H1 (cell line): ENCODE results near the gene CAPZB. TPM values are rescaled to one million over a fixed set of nuclear protein-coding genes. Genes with fewer than 3 reads are reported as not detected.
"Not testable (repeated sequence)": the region's sequence is repeated elsewhere in the genome, so short reads cannot be mapped to it uniquely, and the experiment has no call there.

Source experiments
- CTCF ChIA-PET: fragments of 300-600 bp; sonication (Branson Sonifier 250); formaldehyde crosslinking; loops from one replicate; lab custom pipeline; 2021; ENCODE audit not compliant: partially characterized antibody; lab: Charles Lee
- POLR2A ChIA-PET: fragments of 300-600 bp; sonication (Branson Sonifier 250); formaldehyde crosslinking; loops from one replicate; lab custom pipeline; 2021; ENCODE audit warnings: inconsistent platforms; ENCODE audit not compliant: partially characterized antibody; lab: Charles Lee
- DNase-seq, 2 experiments: peaks; one replicate each; pipeline versions ENCODE4 v3.0.0 to v3.0.0-alpha.2; 2010 to 2022; ENCODE audit warnings: low spot score in 2 of 2, low read depth in 1 of 2, mixed read lengths in 1 of 2
- FAIRE-seq: peaks from 2 replicates; lab custom pipeline; 2011; peaks lifted over from hg19 to GRCh38; lab: Jason Lieb, UNC
- H2AFZ ChIP-seq: 2 replicates; pipeline ENCODE4 v1.8.1; 2012; ENCODE audit warnings: low read length, inconsistent platforms
- H2AK5ac ChIP-seq: 2 replicates; pipeline ENCODE4 v1.6.1; 2013; ENCODE audit warnings: low read depth, low read length
- H2BK120ac ChIP-seq: replicated peaks from 2 replicates; pipeline ENCODE3; 2013; ENCODE audit warnings: low read depth, low read length, inconsistent platforms
- H2BK12ac ChIP-seq: 2 replicates; pipeline ENCODE4 v1.6.1; 2013; ENCODE audit warnings: low read depth, low read length
- H2BK15ac ChIP-seq: 2 replicates; pipeline ENCODE4 v1.6.1; 2013; ENCODE audit warnings: low read length
- H2BK20ac ChIP-seq: 2 replicates; pipeline ENCODE4 v1.6.1; 2013; ENCODE audit warnings: low read length
- H2BK5ac ChIP-seq: 2 replicates; pipeline ENCODE4 v1.6.1; 2013; ENCODE audit warnings: low read depth, low read length
- H3K14ac ChIP-seq: 2 replicates; pipeline ENCODE4 v1.6.1; 2013; ENCODE audit warnings: inconsistent platforms; ENCODE audit not compliant: insufficient read length
- H3K18ac ChIP-seq: 2 replicates; pipeline ENCODE4 v1.6.1; 2013; ENCODE audit warnings: low read length; ENCODE audit errors: extremely low read depth
- H3K23ac ChIP-seq: 2 replicates; pipeline ENCODE4 v1.6.1; 2013; ENCODE audit warnings: inconsistent platforms; ENCODE audit not compliant: insufficient read length
- H3K23me2 ChIP-seq: 2 replicates; pipeline ENCODE4 v1.6.1; 2013; ENCODE audit warnings: low read depth, low read length
- H3K27ac ChIP-seq: 2 replicates; pipeline ENCODE4 v1.6.1; 2011; ENCODE audit warnings: low read depth, low read length, inconsistent platforms
- H3K27me3 ChIP-seq, 4 experiments: replicated peaks in 1 of 4; 1 replicate in 1 of 4; 2 replicates in 3 of 4; pipeline versions ENCODE4 v1.6.1 to v1.8.1; 2011 to 2013; ENCODE audit warnings: low read length in 3 of 4, mild to moderate bottlenecking in 3 of 4, inconsistent platforms in 2 of 4, mixed read lengths in 2 of 4, moderate library complexity in 1 of 4; ENCODE audit not compliant: control insufficient read depth in 3 of 4, insufficient read depth in 3 of 4; ENCODE audit errors: extremely low read depth in 1 of 4
- H3K36me3 ChIP-seq, 4 experiments: 2 replicates each; pipeline versions ENCODE4 v1.6.1 to v1.8.1; 2011 to 2013; ENCODE audit warnings: mild to moderate bottlenecking in 4 of 4, low read length in 3 of 4, moderate library complexity in 2 of 4, control low read depth in 1 of 4, inconsistent platforms in 1 of 4; ENCODE audit not compliant: insufficient read depth in 4 of 4, control insufficient read depth in 2 of 4
- H3K4ac ChIP-seq: replicated peaks from 2 replicates; pipeline ENCODE3; 2013; ENCODE audit warnings: low read length, low read depth, mixed read lengths, inconsistent platforms; ENCODE audit not compliant: insufficient read length
- H3K4me1 ChIP-seq, 4 experiments: replicated peaks in 1 of 4; 1 replicate in 1 of 4; 2 replicates in 3 of 4; pipeline versions ENCODE4 v1.6.1 to v1.8.1; 2011 to 2013; ENCODE audit warnings: low read length in 3 of 4, inconsistent platforms in 2 of 4, mixed read lengths in 1 of 4; ENCODE audit not compliant: insufficient read depth in 4 of 4, control insufficient read depth in 3 of 4
- H3K4me2 ChIP-seq, 2 experiments: 2 replicates each; pipeline versions ENCODE4 v1.6.1 to v1.8.1; 2011 to 2013; ENCODE audit warnings: low read depth in 2 of 2, low read length in 2 of 2, control low read depth in 1 of 2, inconsistent platforms in 1 of 2, mild to moderate bottlenecking in 1 of 2; ENCODE audit not compliant: insufficient read depth in 1 of 2
- H3K4me3 ChIP-seq, 4 experiments: fragments of 200-600, 300-600 bp in 1 of 4; sonication (generic), shearing (Covaris generic), sonication (Bioruptor Twin) in 1 of 4; 2 replicates each; pipeline versions ENCODE4 v1.5.1 to v1.8.1; 2011 to 2016; ENCODE audit warnings: low read length in 4 of 4, low read depth in 3 of 4, control low read depth in 2 of 4, inconsistent platforms in 2 of 4, mild to moderate bottlenecking in 2 of 4, mixed read lengths in 1 of 4, moderate library complexity in 1 of 4; ENCODE audit not compliant: insufficient read depth in 2 of 4; ENCODE audit errors: extremely low read depth in 1 of 4
- H3K56ac ChIP-seq: replicated peaks from 2 replicates; pipeline ENCODE3; 2013; ENCODE audit warnings: low read depth, mild to moderate bottlenecking, mixed read lengths, low read length, inconsistent platforms; ENCODE audit not compliant: insufficient read length
- H3K79me1 ChIP-seq: 2 replicates; pipeline ENCODE4 v1.6.1; 2013; ENCODE audit warnings: low read depth, low read length, control low read depth
- H3K79me2 ChIP-seq, 2 experiments: 2 replicates each; pipeline versions ENCODE4 v1.6.1 to v1.8.1; 2012 to 2013; ENCODE audit warnings: low read length in 2 of 2, mild to moderate bottlenecking in 2 of 2, inconsistent platforms in 1 of 2; ENCODE audit not compliant: insufficient read depth in 2 of 2, control insufficient read depth in 1 of 2
- H3K9ac ChIP-seq, 4 experiments: replicated peaks in 1 of 4; 1 replicate in 1 of 4; 2 replicates in 3 of 4; pipeline versions ENCODE4 v1.6.1 to v1.8.1; 2011 to 2013; ENCODE audit warnings: low read depth in 3 of 4, low read length in 3 of 4, control low read depth in 2 of 4, mild to moderate bottlenecking in 2 of 4, moderate library complexity in 2 of 4, inconsistent platforms in 1 of 4; ENCODE audit errors: extremely low read depth in 1 of 4
- H3K9me3 ChIP-seq, 2 experiments: 2 replicates each; pipeline versions ENCODE4 v1.6.1 to v1.8.1; 2012 to 2013; ENCODE audit warnings: mild to moderate bottlenecking in 2 of 2, moderate library complexity in 2 of 2, control low read depth in 1 of 2, inconsistent platforms in 1 of 2, low read depth in 1 of 2, low read length in 1 of 2, mixed read lengths in 1 of 2; ENCODE audit not compliant: insufficient read depth in 2 of 2
- H4K20me1 ChIP-seq, 2 experiments: replicated peaks in 1 of 2; 2 replicates each; pipeline versions ENCODE3 to v1.8.1; 2011 to 2013; ENCODE audit warnings: inconsistent platforms in 2 of 2, low read length in 2 of 2, mild to moderate bottlenecking in 1 of 2; ENCODE audit not compliant: insufficient read depth in 2 of 2, control insufficient read depth in 1 of 2
- H4K5ac ChIP-seq: 2 replicates; pipeline ENCODE4 v1.6.1; 2013; ENCODE audit warnings: low read length, low read depth, mixed read lengths, inconsistent platforms; ENCODE audit not compliant: insufficient read length
- H4K8ac ChIP-seq: 2 replicates; pipeline ENCODE4 v1.8.0; 2013; ENCODE audit warnings: mild to moderate bottlenecking, moderate library complexity, low read length, inconsistent platforms; ENCODE audit not compliant: insufficient read depth; ENCODE audit errors: extremely low read depth
- H4K91ac ChIP-seq: replicated peaks from 2 replicates; pipeline ENCODE3; 2013; ENCODE audit warnings: low read length, mixed read lengths, inconsistent platforms; ENCODE audit not compliant: insufficient read length
- WGBS, 2 experiments: shearing (Covaris generic) in 1 of 2; methylation state at CpG; one replicate each; pipeline versions ENCODE4 v1.1.6 to v1.1.7; 2013 to 2015; ENCODE audit warnings: low lambda C conversion rate in 2 of 2, mixed read lengths in 2 of 2, inconsistent platforms in 1 of 2, low coverage in 1 of 2, missing lambda C conversion rate in 1 of 2; ENCODE audit not compliant: insufficient replicate concordance in 2 of 2, insufficient coverage in 1 of 2, insufficient read length in 1 of 2; ENCODE audit errors: extremely low coverage in 1 of 2, missing lambda C conversion rate in 1 of 2; 5-methylcytosine and 5-hydroxymethylcytosine counted together
- polyA plus RNA-seq, 7 experiments: library from polyadenylated mRNA; depleted of rRNA in 3 of 7; stranded (reverse) in 5 of 7; unstranded in 2 of 7; fragments of >200 nt in 5 of 7; fragments of 200-250 nt in 2 of 7; gene quantifications; 1 replicate in 5 of 7; 2 replicates in 1 of 7; 4 replicates in 1 of 7; pipeline versions ENCODE4 v1.2.1 to v1.2.3, GENCODE V29; 2011 to 2013; ENCODE audit warnings: missing spikeins in 2 of 7, mixed read lengths in 2 of 7
- total RNA-seq: library from RNA; stranded (reverse); fragmentation: NEBNext Ultra II Directional; extraction: Animal tissue kit (Norgen Biotek cat#: 25700); gene quantifications from 2 replicates; pipeline ENCODE4 v1.2.1, GENCODE V29; 2021

The CAPZB gene
- total and polyA plus RNA-seq, 2 of the 8 experiments (the other 6 are each of a cell fraction or from before 2014, with no cell fraction given), result 162 to 371 TPM

GRCh38 chr1:19304081-19304480 is 181.3 kb downstream of the CAPZB start:
- 95% methylated on average over 7 of the region's 10 CpGs; no CpG with 5 or more reads in 1 of the 2 experiments for WGBS, 2 experiments

More at GRCh38 chr1:19304081-19304480, 181.3 kb downstream of the CAPZB start:
- H3K27me3 ChIP-seq, H3K79me2 ChIP-seq, H3K18ac ChIP-seq, H3K14ac ChIP-seq, H2BK15ac ChIP-seq, H3K79me1 ChIP-seq, H3K23me2 ChIP-seq, H3K56ac ChIP-seq, H2AK5ac ChIP-seq, H2BK120ac ChIP-seq, H3K27ac ChIP-seq, FAIRE-seq, H4K20me1 ChIP-seq, H4K91ac ChIP-seq, H3K4me2 ChIP-seq, H2BK20ac ChIP-seq, H3K4me3 ChIP-seq, H3K9ac ChIP-seq, H2BK5ac ChIP-seq, H4K5ac ChIP-seq, H3K4me1 ChIP-seq, H2BK12ac ChIP-seq, H2AFZ ChIP-seq, H3K4ac ChIP-seq, DNase-seq, H3K23ac ChIP-seq, H4K8ac ChIP-seq, H3K9me3 ChIP-seq, POLR2A ChIA-PET: not testable (repeated sequence)
- H3K36me3 ChIP-seq, result peaks cover 5 to 30% (median 18%) of the 10 kb centered on the region in 4 experiments; a peak in 7 of 8 replicates
- CTCF ChIA-PET, result interaction anchor here (1.4 kb wide), 1 partner anchor 13 kb away, joined by 3 read pairs; no protein-coding TSS in a partner anchor
